ENCODE measurements around the gene PIP5K1A. TPM values are rescaled to one million over a fixed set of nuclear protein-coding genes. Genes with fewer than 3 reads are reported as not detected.

The PIP5K1A gene
- total RNA-seq, 1 donor, result 67.7 TPM

DNA sequence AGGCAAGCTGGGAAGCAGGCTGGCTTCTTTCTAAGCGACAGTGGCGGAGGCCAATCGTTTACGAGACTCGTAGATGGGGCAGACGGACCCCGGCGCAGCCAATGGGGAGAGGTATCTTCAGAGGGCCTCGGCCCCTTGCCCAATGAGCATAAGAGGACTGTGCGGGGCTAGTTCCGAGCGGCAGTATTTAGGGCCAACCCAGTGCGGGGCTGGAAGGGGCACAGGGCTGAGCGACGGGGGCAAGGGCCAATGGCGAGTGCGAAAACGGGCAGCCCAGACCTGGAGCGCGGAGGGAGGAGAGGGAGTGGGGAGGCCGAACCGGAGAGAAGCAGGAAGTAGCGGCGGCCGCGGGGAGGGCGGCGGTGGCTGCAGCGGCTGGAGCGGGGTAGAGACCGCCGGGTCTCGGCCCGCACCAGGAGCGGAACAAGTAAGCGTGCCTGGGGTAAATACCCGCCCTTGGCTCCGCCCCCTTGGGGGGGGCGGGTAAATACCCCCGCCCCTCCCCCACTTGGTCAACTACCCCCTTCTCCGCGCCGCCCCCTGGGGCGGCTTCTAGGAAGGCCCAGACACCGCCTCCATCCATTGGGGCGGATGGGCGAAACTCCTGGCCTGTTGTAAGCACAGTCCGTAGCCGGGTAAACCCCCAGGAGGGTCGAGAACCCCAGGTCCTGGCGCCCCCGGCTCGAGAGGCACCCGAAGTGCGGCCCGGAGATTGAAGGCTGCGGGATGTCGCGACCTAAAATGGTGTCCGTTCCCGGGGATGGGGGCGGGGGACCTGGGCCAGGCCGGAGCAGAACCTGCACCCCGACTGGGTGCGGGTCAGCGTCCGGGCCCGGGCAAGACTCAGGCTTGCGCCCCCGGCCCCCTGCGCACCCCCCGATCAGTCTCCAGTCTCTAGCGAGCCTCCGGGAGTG is 83.9 kb downstream of the PIP5K1A start, which contains the start of gene ZNF687:
TSS of gene ZNF687 (plus strand) at position 331 of the 914 bp plus-strand sequence. CDS start 3,993 bp downstream, outside the sequence.
- peak within 1 kb of the TSS; percentile 92 for H3K4me2 ChIP-seq (ENCODE audit: insufficient read depth, low read length)
- H2AFZ ChIP-seq (ENCODE audit: low read length), result peak within 1 kb of the TSS; percentile 95
- DNase-seq (ENCODE audit: insufficient read length, low spot score, missing footprints), result peak; percentile 100
- peaks cover 37% of the 10 kb centered on the region for H3K79me2 ChIP-seq (ENCODE audit: insufficient read depth, low read length)
- H3K4me3 ChIP-seq (ENCODE audit: insufficient read depth, low read length), result peak within 1 kb of the TSS; percentile 83
- H3K27me3 ChIP-seq (ENCODE audit: insufficient read depth, low read length), result no peaks in the 10 kb centered on the region
- H3K9me3 ChIP-seq (ENCODE audit: low read depth, low read length), result no peaks in the 10 kb centered on the region
- H3K4me1 ChIP-seq (ENCODE audit: insufficient read depth, low read length), result peaks cover 6% of the 10 kb centered on the region
- TF ChIP-seq, protein P1, sequence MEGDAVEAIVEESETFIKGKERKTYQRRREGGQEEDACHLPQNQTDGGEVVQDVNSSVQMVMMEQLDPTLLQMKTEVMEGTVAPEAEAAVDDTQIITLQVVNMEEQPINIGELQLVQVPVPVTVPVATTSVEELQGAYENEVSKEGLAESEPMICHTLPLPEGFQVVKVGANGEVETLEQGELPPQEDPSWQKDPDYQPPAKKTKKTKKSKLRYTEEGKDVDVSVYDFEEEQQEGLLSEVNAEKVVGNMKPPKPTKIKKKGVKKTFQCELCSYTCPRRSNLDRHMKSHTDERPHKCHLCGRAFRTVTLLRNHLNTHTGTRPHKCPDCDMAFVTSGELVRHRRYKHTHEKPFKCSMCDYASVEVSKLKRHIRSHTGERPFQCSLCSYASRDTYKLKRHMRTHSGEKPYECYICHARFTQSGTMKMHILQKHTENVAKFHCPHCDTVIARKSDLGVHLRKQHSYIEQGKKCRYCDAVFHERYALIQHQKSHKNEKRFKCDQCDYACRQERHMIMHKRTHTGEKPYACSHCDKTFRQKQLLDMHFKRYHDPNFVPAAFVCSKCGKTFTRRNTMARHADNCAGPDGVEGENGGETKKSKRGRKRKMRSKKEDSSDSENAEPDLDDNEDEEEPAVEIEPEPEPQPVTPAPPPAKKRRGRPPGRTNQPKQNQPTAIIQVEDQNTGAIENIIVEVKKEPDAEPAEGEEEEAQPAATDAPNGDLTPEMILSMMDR (IDR thresholded peaks at IDR 0.05; ENCODE audit: extremely low read depth, low read depth, low read length), result no peak
- peaks cover 20% of the 10 kb centered on the region for H3K36me3 ChIP-seq (ENCODE audit: insufficient read depth, low read length)
- H3K27ac ChIP-seq (ENCODE audit: low read depth, low read length), result peak within 1 kb of the TSS; percentile 99
- peaks cover 24% of the 10 kb centered on the region for H4K20me1 ChIP-seq (ENCODE audit: insufficient read depth, low read length)

DNA sequence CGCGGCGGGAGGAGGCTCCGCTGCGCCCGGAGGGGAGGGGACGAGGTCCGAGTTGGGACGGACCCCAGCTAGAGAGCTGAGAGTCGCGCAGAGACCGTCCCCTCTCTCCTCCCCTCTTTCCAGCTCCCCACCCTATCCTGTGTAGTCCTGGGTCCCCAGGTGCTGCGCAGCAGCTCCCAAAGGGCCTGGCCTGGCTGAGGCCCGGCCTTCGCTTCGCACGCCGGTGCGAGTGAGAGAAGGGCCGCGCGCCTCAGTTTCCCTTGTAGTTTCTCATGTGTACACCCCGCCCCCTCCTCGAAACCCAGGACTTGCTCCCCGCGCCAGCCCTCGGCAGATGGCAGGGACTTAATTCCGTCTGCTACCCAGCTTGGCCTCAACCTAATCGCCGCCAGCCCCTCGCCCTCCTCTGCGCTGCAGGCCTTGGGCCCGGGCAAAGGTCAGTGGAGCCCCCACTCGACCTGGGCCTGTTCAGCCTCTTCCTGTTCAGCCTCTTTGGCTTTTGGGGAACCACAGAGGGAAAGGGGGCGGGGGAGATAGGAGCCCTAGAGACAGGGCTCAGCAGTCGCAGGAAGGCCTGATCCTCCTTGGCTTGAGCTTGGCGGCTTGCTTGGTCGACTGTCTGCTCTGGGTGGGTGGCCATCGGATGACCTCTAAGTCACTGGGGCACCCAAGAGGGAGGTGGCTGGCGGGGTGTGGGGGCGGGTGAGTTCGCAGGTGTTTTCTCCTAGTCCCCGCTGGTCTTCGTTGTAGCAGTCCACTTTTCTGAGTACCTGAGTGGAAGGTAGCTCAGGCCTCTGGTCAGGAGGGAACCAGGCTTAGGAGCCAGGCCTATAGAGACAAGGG is 84.8 kb downstream of the PIP5K1A start:
- H2AFZ ChIP-seq (ENCODE audit: low read length), result peak overlapping the region; percentile 57

DNA sequence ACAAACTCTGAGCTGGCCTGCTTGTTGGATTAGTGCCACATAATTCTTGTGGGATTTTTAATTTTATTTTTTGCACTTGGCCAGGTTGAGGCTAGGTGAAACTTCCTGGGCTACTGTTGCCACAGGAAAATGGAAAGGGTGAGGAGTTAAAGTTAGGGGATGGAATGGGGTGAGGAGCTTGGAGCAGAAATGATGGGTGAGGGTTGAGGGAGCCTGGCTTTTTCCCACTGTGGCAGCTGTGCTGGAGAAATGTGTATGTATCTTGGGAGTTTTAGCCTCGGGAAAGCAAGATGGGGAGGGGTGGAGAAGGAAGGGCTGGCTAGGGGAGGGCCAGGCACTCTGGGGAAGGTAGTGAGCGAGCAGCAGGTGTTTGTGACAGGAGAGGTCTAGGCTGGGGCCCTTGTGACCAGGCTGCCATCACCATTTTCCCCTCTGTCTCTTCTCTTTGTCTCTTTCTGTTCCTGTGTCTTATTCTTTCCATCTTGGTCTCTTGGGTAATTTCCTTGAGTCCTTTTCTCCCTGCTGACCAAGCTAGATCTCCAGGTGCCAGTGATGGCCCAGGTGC is 85.7 kb downstream of the PIP5K1A start:
- Histone ChIP-seq H3K27me3 (ENCODE audit: insufficient read depth, low read length) (no peaks in the 10 kb centered on the region), H3K4me3 (ENCODE audit: insufficient read depth, low read length) (peak overlapping the region; percentile 83), H3K27ac (ENCODE audit: low read depth, low read length) (no peak overlapping the region), H3K79me2 (ENCODE audit: insufficient read depth, low read length) (peaks cover 44% of the 10 kb centered on the region), H3K36me3 (ENCODE audit: insufficient read depth, low read length) (peaks cover 37% of the 10 kb centered on the region), H2AFZ (ENCODE audit: low read length) (no peak overlapping the region), H3K4me2 (ENCODE audit: insufficient read depth, low read length) (peak overlapping the region; percentile 92), H3K9me3 (ENCODE audit: low read depth, low read length) (no peaks in the 10 kb centered on the region), H3K4me1 (ENCODE audit: insufficient read depth, low read length) (peaks cover 6% of the 10 kb centered on the region), H4K20me1 (ENCODE audit: insufficient read depth, low read length) (peaks cover 24% of the 10 kb centered on the region)
- DNase-seq (ENCODE audit: insufficient read length, low spot score, missing footprints), result peak; percentile 54
- TF ChIP-seq, protein P1 (IDR thresholded peaks at IDR 0.05; ENCODE audit: extremely low read depth, low read depth, low read length), result no peak

More for the DNA sequence above, 84.8 kb downstream of the PIP5K1A start:
- Histone ChIP-seq H3K4me3 (ENCODE audit: insufficient read depth, low read length) (peak overlapping the region; percentile 83), H4K20me1 (ENCODE audit: insufficient read depth, low read length) (peaks cover 24% of the 10 kb centered on the region), H3K36me3 (ENCODE audit: insufficient read depth, low read length) (peaks cover 27% of the 10 kb centered on the region), H3K4me2 (ENCODE audit: insufficient read depth, low read length) (peak overlapping the region; percentile 92), H3K4me1 (ENCODE audit: insufficient read depth, low read length) (peaks cover 6% of the 10 kb centered on the region), H3K27ac (ENCODE audit: low read depth, low read length) (peak overlapping the region; percentile 99), H3K9me3 (ENCODE audit: low read depth, low read length) (no peaks in the 10 kb centered on the region), H3K27me3 (ENCODE audit: insufficient read depth, low read length) (no peaks in the 10 kb centered on the region), H3K79me2 (ENCODE audit: insufficient read depth, low read length) (peaks cover 42% of the 10 kb centered on the region)
- DNase-seq (ENCODE audit: insufficient read length, low spot score, missing footprints), result peak; percentile 83
- TF ChIP-seq, protein P1 (IDR thresholded peaks at IDR 0.05; ENCODE audit: extremely low read depth, low read depth, low read length), result no peak

Data from osteoblast (primary cell).